MM.1S (cell line): ENCODE data around the gene XXYLT1.

Experiments used
- DNase-seq: peaks from one replicate; pipeline ENCODE4 v3.0.0-alpha.2; 2015
- H2AFZ ChIP-seq: fragments of 300-600 bp; sonication (generic); 2 replicates; pipeline ENCODE4 v1.6.0; 2016; ENCODE audit warnings: antibody characterized with exemption, low read length
- H3F3A ChIP-seq: fragments of 300-600 bp; sonication (generic); 2 replicates; pipeline ENCODE4 v1.6.1; 2016; ENCODE audit warnings: mild to moderate bottlenecking, antibody characterized with exemption, low read length, moderate library complexity, mixed read lengths; ENCODE audit not compliant: insufficient read depth
- H3K27ac ChIP-seq: fragments of 300-600 bp; sonication (generic); 2 replicates; pipeline ENCODE4 v1.5.1; 2016; ENCODE audit warnings: mild to moderate bottlenecking, low read length
- H3K27me3 ChIP-seq: fragments of 300-600 bp; sonication (generic); replicated peaks from 2 replicates; pipeline ENCODE4 v1.6.0; 2016; ENCODE audit warnings: low read length; ENCODE audit not compliant: insufficient read depth
- H3K36me3 ChIP-seq: fragments of 300-600 bp; sonication (generic); replicated peaks from 2 replicates; pipeline ENCODE4 v1.6.1; 2016; ENCODE audit warnings: mild to moderate bottlenecking, low read length, mixed read lengths; ENCODE audit not compliant: insufficient read depth
- H3K4me1 ChIP-seq: fragments of 300-600 bp; sonication (generic); 2 replicates; pipeline ENCODE4 v1.6.1; 2016; ENCODE audit warnings: low read length, mixed read lengths
- H3K4me2 ChIP-seq: fragments of 300-600 bp; sonication (generic); 2 replicates; pipeline ENCODE4 v1.6.0; 2016; ENCODE audit warnings: low read depth, low read length
- H3K4me3 ChIP-seq: fragments of 300-600 bp; sonication (generic); 2 replicates; pipeline ENCODE4 v1.5.1; 2016; ENCODE audit warnings: low read length, mixed read lengths
- H3K79me2 ChIP-seq: fragments of 300-600 bp; sonication (generic); 2 replicates; pipeline ENCODE4 v1.6.1; 2016; ENCODE audit warnings: mixed run types, low read length, mixed read lengths
- H3K9ac ChIP-seq: fragments of 300-600 bp; sonication (generic); 2 replicates; pipeline ENCODE4 v1.6.1; 2016; ENCODE audit warnings: low read length, mixed read lengths
- H3K9me2 ChIP-seq: fragments of 300-600 bp; sonication (generic); replicated peaks from 2 replicates; pipeline ENCODE4 v1.6.1; 2016; ENCODE audit warnings: mild to moderate bottlenecking, low read length, mixed read lengths; ENCODE audit not compliant: insufficient read depth
- H3K9me3 ChIP-seq: fragments of 300-600 bp; sonication (generic); replicated peaks from 2 replicates; pipeline ENCODE4 v1.6.1; 2016; ENCODE audit warnings: mild to moderate bottlenecking, low read length, mixed read lengths; ENCODE audit not compliant: insufficient read depth
- H4K20me1 ChIP-seq: fragments of 300-600 bp; sonication (generic); 2 replicates; pipeline ENCODE4 v1.6.1; 2016; ENCODE audit warnings: mild to moderate bottlenecking, low read length, moderate library complexity, mixed read lengths; ENCODE audit not compliant: insufficient read depth
- CTCF ChIP-seq: fragments of 300-600 bp; sonication (generic); IDR thresholded peaks from 2 replicates; pipeline ENCODE4 v1.5.1; 2016; ENCODE audit warnings: antibody characterized with exemption, low read length, mixed read lengths
- EZH2 ChIP-seq: fragments of 300-600 bp; sonication (generic); optimal IDR thresholded peaks from 2 replicates; pipeline ENCODE3; 2017; ENCODE audit warnings: low read depth, mild to moderate bottlenecking, antibody characterized with exemption, low read length, mixed read lengths
- EZH2phosphoT487 ChIP-seq: fragments of 300-600 bp; sonication (generic); IDR thresholded peaks from 2 replicates; pipeline ENCODE4 v1.6.1; 2018; ENCODE audit warnings: antibody characterized with exemption, low read length

Gene XXYLT1

GRCh38 chr3:195247086-195247862, 23.7 kb downstream of the XXYLT1 start:
- Histone ChIP-seq H3K79me2 (no peaks in the 10 kb centered on the region), H3K27ac (no peak overlapping the region), H3F3A (no peaks in the 10 kb centered on the region), H4K20me1 (no peaks in the 10 kb centered on the region), H3K9me2 (no peaks in the 10 kb centered on the region), H3K9ac (no peak overlapping the region), H3K27me3 (no peaks in the 10 kb centered on the region), H3K9me3 (no peaks in the 10 kb centered on the region), H2AFZ (no peak overlapping the region), H3K36me3 (no peaks in the 10 kb centered on the region), H3K4me1 (no peaks in the 10 kb centered on the region), H3K4me2 (no peak overlapping the region), H3K4me3 (no peak overlapping the region)
- no peak for TF ChIP-seq EZH2phosphoT487
- no peak for TF ChIP-seq EZH2
- no peak for TF ChIP-seq CTCF
- DNase-seq: no peak

DNA sequence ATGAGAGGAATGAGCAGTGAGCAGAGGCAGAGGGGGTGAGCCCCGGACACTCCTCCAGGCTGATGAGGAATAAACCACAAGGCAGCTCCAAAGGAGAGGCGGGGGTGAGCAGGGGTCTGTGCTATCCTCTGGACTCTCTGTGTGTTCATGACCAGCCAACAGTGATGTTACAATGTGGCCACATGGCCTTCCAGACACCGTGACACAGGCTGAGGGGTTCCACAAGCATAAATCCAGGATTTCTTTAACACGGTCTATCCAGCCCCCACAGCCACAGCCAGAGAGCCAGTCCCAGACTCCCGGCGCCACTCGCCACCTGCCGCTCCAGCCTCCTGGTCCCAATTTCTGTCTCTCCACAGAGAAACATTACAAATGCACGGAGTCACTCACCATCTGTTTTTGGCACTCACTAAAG, 24.4 kb downstream of the XXYLT1 start:
- H4K20me1 ChIP-seq: no peaks in the 10 kb centered on the region

DNA sequence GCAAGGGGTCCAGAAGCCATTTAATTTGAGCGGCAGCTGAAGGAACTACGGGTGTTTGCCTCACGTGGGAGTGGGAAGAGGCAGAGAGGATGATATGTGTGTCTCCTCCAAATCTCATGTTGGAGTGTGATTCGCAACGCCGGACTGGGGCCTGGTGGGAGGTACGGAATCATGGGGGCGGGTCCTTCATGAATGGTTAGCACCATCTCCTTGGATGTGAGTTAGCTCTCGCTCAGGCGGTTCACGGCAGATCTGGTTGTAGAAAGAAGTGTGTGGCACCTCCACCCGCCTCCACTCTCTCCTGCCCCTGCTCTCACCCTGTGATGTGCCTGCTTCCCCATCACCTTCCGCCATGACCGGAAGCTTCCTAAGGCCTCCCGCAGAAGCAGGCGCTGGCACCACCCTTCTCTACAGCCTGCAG, 25.4 kb downstream of the XXYLT1 start:
- no peak for DNase-seq
- H4K20me1 ChIP-seq: no peaks in the 10 kb centered on the region
- no peaks in the 10 kb centered on the region for H3K36me3 ChIP-seq
- H3K9me2 ChIP-seq: no peaks in the 10 kb centered on the region
- H3K27me3 ChIP-seq: no peaks in the 10 kb centered on the region
- no peak overlapping the region for H3K4me2 ChIP-seq
- no peaks in the 10 kb centered on the region for H3K79me2 ChIP-seq
- TF ChIP-seq EZH2phosphoT487: no peak
- TF ChIP-seq EZH2: no peak
- TF ChIP-seq CTCF: no peak
- H3K4me1 ChIP-seq: no peaks in the 10 kb centered on the region
- no peak overlapping the region for H3K4me3 ChIP-seq
- H3K27ac ChIP-seq: no peak overlapping the region
- H3K9me3 ChIP-seq: no peaks in the 10 kb centered on the region
- no peaks in the 10 kb centered on the region for H3F3A ChIP-seq
- no peak overlapping the region for H2AFZ ChIP-seq
- no peak overlapping the region for H3K9ac ChIP-seq

More for the DNA sequence above, 24.4 kb downstream of the XXYLT1 start:
- Histone ChIP-seq H3K27me3 (no peaks in the 10 kb centered on the region), H3K4me2 (no peak overlapping the region), H3K4me1 (no peaks in the 10 kb centered on the region), H3K79me2 (no peaks in the 10 kb centered on the region), H3K9ac (no peak overlapping the region), H3K27ac (no peak overlapping the region), H3F3A (no peaks in the 10 kb centered on the region), H3K36me3 (no peaks in the 10 kb centered on the region), H3K9me3 (no peaks in the 10 kb centered on the region), H3K4me3 (no peak overlapping the region), H2AFZ (no peak overlapping the region), H3K9me2 (no peaks in the 10 kb centered on the region)
- DNase-seq: no peak
- no peak for TF ChIP-seq EZH2
- TF ChIP-seq CTCF: no peak
- TF ChIP-seq EZH2phosphoT487: no peak
